ENCODE results near the gene PEDS1.

GRCh38 chr20:50141018-50141675 lies 12.4 kb downstream of the PEDS1 start:
- TF ChIP-seq CTCF (conservative IDR thresholded peaks at IDR 0.05; ENCODE audit: low read depth, low read length) (no peak), EZH2phosphoT487 (IDR thresholded peaks at IDR 0.05; ENCODE audit: borderline replicate concordance, low read length) (no peak)
